Astrocyte of the cerebellum (primary cell): Measurements from ENCODE around the gene LGALS1.

Source experiments
- DNase-seq: peaks from one replicate; pipeline ENCODE4 v3.0.0-alpha.2; 2011; ENCODE audit warnings: low read depth
- H3K4me3 ChIP-seq: 2 replicates; pipeline ENCODE4 v1.5.1; 2011; ENCODE audit warnings: mild to moderate bottlenecking, low read depth, low read length, moderate library complexity
- CTCF ChIP-seq: IDR thresholded peaks from 2 replicates; pipeline ENCODE4 v1.5.1; 2012; ENCODE audit warnings: low read length, low read depth, moderate library complexity, mild to moderate bottlenecking; ENCODE audit errors: missing control alignments
- in situ Hi-C: cut with HindIII; loops from 2 replicates; pipeline ENCODE4 v1.10.0; 2017; ENCODE audit warnings: low sequenced_read_pairs

LGALS1 gene

DNA sequence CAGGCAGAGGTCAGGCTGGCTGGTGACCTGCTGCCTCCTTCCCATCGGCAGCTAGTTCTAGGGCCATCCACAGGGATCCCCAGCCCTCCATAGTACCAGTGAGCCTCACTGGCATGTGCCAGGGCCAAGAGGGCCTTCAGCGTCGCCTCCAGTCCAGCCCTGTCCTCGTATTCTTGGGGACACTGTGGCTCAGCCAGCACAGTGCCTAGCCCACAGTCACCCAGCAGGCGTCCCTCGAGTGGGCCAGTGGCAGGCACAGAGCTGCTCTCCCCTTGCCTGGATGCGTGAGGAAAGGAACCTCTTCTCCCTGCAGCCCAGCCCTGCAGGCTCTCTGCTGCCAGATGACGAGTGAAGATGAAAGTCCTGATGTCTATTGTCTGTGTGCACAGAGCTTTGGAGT is 46.6 kb upstream of the LGALS1 start:
- no peak overlapping the region for H3K4me3 ChIP-seq
- no peak for TF ChIP-seq CTCF
- no peak for DNase-seq
- in situ Hi-C loops, result no loop called here

DNA sequence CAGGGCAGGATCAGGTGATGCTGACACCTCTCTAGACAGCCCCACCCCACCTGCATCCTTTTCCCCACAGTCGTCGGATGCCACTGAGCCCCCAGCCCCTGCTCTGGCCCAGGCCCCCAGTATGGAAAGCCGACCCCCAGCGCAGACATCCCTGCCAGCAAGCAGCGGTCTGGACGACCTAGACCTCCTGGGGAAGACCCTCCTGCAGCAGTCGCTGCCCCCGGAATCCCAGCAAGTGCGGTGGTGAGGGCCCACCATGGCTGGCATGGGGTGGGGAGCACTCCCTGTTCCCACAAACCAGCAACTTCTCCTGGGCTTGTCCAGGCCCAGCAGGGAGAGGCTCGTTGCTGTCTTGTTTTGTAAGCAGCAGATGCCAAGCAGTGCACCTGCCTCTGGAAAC is 45.5 kb upstream of the LGALS1 start:
- H3K4me3 ChIP-seq, result no peak overlapping the region
- in situ Hi-C loops, result no loop called here
- no peak for DNase-seq
- TF ChIP-seq CTCF, result no peak

DNA sequence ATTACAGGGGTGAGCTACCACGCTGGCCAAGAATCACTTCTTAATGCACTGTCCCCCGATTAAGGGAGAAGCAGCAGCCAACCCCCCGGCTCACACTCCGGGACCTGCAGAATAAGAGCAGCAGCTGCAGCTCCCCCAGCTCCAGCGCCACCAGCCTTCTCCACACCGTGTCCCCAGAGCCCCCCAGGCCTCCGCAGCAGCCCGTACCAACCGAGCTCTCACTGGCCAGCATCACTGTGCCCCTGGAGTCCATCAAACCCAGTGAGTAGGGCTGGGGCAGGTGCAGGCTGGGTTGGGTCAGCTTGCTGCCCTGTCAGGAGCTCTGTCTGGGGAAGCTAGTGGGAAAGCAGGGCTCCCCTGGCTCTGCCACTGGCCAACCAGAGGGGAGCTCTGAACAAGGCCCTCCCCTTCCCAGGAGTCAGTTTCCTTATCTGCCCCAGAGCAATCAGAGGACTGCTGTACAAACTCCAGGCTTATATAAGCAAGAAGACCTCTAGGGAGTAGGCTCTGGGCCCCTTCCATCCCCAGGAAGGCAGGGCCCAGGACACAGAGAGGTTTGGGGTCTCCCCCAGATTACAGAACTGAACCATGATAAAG is 44.5 kb upstream of the LGALS1 start:
- DNase-seq, result no peak
- in situ Hi-C loops, result no loop called here
- H3K4me3 ChIP-seq, result no peak overlapping the region
- no peak for TF ChIP-seq CTCF

DNA sequence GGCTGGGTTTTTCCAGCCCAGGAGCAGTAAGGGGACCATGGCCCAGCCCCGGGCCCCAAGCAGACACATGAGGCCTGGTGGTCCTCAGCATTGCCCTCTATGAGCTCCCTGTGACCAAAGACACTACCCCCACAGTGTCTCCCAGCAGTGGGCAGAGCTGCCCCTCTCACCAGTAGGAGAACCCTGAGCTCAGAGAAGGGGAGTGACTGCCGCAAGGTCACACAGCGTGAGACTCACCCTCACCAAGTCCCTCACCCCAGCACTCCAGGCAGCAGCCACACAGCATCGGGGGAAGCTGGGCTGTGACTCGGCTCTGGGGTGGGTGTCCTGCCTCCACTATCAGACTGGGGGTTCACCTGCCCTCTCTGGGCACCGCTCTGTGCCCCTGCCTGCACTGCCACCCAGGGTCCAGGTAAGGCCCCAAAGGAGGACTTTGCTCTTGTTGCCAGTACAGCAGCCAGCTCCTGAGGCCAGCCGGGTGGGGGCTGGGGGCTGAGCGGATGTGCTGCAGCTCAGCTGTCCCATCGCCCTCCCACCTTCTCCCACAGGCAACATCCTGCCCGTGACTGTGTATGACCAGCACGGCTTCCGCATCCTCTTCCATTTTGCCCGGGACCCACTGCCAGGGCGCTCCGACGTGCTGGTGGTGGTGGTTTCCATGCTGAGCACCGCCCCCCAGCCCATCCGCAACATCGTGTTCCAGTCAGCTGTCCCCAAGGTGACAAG is 43.8 kb upstream of the LGALS1 start:
- H3K4me3 ChIP-seq, result no peak overlapping the region
- in situ Hi-C loops, result no loop called here
- no peak for DNase-seq
- no peak for TF ChIP-seq CTCF

GRCh38 chr22:37632174-37633088 is 43.0 kb upstream of the LGALS1 start:
- DNase-seq, result no peak
- TF ChIP-seq CTCF, result no peak
- no peak overlapping the region for H3K4me3 ChIP-seq
- in situ Hi-C loops, result no loop called here

DNA sequence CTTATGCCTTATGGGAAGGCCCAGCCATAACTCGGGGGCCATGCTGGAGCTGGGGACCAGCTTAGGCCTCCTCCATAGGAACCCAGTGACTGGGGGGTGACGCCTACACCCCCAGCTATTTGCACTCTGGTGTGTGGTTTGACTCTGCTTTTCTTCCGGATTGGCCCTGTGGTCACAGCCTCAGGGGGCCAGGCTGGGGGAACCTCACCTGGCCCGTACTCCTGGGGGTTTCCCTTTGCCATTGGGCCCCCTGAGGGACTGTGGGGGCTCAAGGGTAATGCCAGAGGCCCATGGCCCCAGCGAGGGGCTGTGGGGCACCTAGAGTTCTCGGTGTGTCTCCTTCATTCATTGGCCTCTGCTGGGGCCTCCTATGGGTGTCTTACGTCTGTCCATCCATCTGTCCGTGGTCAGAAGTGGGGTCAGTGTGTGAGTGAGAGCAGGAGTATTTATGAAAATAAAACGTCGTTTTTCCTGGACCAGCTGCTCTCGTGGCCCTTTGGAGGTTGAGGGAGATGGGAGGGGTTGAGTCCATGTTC is 42.3 kb upstream of the LGALS1 start:
- in situ Hi-C loops, result no loop called here
- TF ChIP-seq CTCF, result no peak
- DNase-seq, result no peak
- H3K4me3 ChIP-seq, result no peak overlapping the region
